ENCODE measurements around the gene ERCC4.

Gene ERCC4

DNA sequence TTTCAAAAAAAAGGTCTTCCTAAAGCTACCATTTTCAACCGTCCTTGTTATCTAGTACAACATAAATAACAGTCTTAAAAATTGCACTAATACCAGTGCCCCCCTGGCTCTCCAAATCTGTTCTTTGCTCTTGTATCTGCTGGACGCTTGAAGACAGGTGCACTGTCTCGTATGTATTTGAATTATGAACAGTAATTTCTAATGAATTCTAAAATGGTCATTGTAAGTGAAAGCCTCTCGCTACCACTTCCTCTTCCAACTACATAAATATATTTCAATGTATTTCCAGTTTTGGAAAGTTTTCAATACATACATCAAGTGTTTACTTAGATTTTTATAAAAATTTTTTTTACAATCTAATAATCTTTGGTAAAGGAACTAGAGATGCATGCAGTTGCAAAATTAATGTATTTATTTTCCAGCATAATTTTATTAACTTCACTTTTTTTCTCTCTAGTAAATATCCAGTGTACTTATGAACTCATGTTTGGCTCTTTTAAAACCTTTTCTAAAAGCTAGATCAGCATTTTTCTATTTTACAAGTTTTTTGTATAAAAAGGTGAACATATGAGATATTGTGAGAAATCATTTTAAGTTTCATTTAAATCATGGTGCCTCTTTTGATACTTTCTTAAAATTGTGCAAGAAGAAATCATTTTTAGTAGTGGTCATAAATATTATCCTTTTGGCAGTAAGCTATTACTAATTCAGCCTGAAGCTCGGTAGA is 31.0 kb downstream of the ERCC4 start:
- no peak for DNase-seq (ENCODE audit: low spot score)

GRCh38 chr16:13951611-13952010 is 31.7 kb downstream of the ERCC4 start:
- no peak for DNase-seq (ENCODE audit: low spot score)

GRCh38 chr16:13953501-13953900 is 33.5 kb downstream of the ERCC4 start:
- no peak for DNase-seq (ENCODE audit: low spot score)

DNA sequence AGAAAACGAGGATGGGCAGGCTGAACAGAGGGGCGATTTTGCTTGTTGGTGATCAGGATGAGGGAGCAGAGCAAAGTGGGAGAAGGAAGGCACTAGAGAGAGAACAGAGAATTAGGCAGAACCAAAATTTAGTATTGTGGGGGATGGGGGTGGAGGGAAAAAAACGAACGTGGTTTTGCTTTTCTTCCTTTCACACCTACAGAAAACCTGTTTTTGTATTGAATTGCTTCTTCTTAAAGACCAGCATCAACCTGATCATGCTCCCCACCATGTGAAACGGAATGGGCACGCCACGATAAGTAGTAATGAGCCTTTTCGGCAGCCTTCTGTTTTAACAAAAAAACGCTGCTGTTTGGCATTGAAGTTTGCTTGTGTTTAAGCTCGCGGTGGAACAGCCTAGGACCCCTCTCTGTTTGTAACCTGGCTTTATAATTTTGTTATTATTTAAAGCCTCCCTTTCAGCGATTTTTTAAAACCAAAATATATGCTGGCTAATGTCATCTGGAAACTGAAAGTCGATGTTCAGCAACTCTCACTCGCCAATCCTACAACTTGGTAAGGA is 36.8 kb downstream of the ERCC4 start:
- no peak for DNase-seq (ENCODE audit: low spot score)

GRCh38 chr16:13957197-13958078 is 37.5 kb downstream of the ERCC4 start:
- DNase-seq (ENCODE audit: low spot score) = peak; percentile 26

GRCh38 chr16:13958474-13958873 is 38.5 kb downstream of the ERCC4 start:
- no peak for DNase-seq (ENCODE audit: low spot score)

DNA sequence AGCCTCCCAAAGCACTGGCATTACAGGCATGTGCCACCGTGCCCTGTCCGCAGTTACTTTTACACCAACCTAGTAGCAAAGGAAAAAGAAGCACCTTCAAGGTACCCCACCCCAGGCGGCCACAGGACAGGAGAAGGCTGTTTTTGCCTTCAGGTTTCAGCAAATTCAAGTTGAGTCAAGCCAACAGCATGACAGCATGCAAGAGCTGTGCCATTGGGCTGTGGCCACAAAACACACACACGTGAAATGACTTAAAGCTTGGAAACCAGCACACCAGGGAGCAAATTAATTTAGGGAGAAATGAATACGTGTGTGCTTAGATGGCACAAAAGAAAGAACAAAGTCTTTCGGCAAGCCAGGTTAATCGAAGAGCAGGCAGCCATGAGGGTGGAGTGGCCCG is 39.7 kb downstream of the ERCC4 start:
- DNase-seq (ENCODE audit: low spot score) = no peak

- DNase-seq (ENCODE audit: low spot score) = no peak
These were observed 41.3 kb downstream of the ERCC4 start for GRCh38 chr16:13961099-13961811.

DNA sequence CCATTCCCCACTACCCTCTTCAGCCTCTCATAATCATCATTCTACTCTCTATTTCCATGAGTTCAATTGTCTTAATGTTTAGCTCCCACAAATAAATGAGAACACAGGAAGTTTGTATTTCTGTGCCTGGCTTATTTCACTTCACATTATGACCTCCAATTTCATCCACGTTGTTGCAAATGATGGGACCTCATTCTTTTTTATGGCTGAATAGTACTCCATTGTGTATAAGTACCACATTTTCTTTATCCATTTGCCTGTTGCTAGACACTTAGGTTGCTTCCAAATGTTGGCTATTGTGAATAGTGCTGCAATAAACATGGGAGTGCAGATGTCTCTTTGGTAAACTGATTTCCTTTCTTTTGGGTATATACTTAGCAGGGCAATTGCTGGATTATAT is 42.3 kb downstream of the ERCC4 start:
- no peak for DNase-seq (ENCODE audit: low spot score)

GRCh38 chr16:13968835-13969234 is 48.9 kb downstream of the ERCC4 start:
- DNase-seq (ENCODE audit: low spot score) = no peak

GRCh38 chr16:13969711-13970110 is 49.8 kb downstream of the ERCC4 start:
- DNase-seq (ENCODE audit: low spot score) = no peak

GRCh38 chr16:13970708-13971422 is 50.9 kb downstream of the ERCC4 start:
- no peak for DNase-seq (ENCODE audit: low spot score)

DNA sequence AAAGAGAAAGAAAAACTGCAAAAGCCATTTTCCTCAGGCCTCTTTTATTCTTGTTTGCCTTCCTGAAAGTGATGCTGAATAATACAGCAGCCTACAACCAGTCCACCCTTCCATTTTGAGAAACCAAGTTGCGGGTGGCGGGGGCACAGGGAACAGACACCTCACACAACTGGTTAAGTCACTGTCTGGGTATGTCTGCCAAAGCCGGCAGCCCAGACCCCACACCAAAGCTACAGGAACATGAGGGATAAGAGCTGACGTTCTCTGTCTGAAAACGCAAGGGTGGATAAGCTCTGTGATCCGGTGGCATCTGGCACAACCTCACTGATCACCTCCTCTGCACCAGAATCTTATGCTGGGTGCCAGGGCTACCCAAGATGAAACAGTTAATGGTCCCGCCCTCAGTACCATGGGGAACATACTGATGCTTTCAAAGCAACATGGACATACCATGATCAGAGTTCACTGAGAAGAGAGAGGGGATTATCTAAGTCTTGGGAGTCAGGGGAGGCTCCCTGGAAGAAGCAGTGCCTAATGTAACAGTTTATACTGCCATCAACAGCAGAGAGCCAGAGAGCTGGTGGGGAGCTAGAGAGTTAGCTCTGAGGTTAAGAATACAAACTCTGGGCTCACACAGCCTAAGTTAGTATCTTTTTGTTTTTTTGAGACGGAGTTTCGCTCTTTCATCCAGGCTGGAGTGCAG is 53.5 kb downstream of the ERCC4 start:
- no peak for DNase-seq (ENCODE audit: low spot score)

GRCh38 chr16:13977177-13977576 is 57.2 kb downstream of the ERCC4 start:
- no peak for DNase-seq (ENCODE audit: low spot score)

DNA sequence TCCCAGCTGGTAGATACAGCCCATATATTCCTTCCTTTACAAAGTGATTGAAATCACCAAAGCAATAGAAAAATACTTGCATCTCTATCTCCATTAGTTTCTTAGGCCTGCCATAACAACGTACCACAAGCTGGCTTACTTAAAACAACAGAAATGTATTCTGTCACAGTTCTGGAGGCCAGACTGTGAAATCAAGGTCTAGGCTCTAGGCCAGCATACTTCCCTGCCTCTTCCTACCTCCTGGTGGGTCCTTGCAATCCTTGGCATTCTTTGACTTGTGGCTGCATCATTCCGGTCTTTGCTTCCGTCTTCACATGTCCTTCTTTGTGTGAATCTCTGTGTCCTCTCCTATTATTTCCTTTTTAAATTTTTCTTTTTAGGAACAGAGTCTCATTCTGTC is 62.5 kb downstream of the ERCC4 start:
- DNase-seq (ENCODE audit: low spot score) = no peak

DNA sequence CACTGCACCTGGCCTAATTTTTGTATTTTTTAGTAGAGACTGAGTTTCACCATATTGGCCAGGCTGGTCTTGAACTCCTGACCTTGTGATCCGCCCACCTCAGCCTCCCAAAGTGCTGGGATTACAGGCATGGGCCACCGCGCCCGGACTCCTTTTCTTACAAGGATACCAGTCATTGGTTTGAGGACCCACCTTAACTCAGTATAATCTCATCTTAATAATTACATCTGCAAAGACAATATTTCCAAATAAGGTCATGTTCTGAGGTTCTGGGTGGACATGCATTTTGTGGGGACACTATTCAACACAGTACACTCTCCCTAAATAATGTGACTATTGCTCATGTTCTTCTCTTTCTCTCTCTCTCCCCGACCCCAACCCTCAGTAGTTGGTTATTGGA is 63.7 kb downstream of the ERCC4 start:
- DNase-seq (ENCODE audit: low spot score) = no peak

DNA sequence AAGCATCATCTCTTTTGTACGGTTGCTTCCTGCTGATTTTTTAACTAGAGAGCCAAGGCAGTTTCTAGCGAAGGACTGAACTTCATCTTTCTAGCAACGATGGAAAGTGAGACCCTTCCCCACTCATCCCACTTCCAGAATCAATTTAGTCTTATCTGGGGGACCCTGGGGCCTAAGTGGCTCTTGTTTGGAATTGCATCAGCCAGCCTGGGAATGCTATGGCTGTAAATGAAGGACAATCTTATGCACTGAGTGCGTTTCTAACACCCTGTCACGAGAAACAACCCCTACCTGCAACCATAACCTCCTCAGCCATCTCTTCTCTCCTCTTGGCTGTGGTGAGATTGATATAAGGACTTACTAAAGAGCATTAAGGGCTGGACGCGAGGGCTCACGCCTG is 64.8 kb downstream of the ERCC4 start:
- no peak for DNase-seq (ENCODE audit: low spot score)

DNA sequence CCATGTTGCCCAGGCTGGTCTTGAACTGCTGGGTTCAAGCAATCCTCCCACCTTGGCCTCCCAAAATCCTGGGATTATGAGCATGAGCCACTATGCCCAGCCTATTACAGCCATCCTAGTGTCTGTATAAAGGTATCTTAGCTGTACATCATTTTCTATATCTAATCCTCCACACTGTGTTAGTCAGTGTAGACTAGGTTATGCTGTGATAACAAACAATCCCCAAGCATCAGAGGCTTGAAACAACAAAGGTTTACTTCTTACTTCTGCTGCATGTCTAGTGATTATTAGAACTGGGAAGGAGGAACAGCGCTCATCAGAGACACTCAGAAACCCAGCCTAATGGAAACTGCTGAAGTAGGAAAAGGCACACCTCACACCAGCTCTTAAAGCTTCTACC is 68.1 kb downstream of the ERCC4 start:
- no peak for DNase-seq (ENCODE audit: low spot score)

- DNase-seq (ENCODE audit: low spot score) = no peak
These were observed 72.4 kb downstream of the ERCC4 start for GRCh38 chr16:13992322-13992721.

- DNase-seq (ENCODE audit: low spot score) = no peak
These were observed 73.0 kb downstream of the ERCC4 start for GRCh38 chr16:13992976-13993375.

Measured in globus pallidus (tissue), 1 donor.